ENCODE measurements around the gene TMEM223. TPM values are rescaled to one million over a fixed set of nuclear protein-coding genes. Genes with fewer than 3 reads are reported as not detected.
A peak's percentile ranks its signal among the peaks of the same experiment; 100 is the strongest.

Gene TMEM223
- total and polyA plus RNA-seq, 9 of the 15 experiments (the other 6 are each of a cell fraction or from before 2014, with no cell fraction given), result 5.9 to 34.5 (median 19.6) TPM

DNA sequence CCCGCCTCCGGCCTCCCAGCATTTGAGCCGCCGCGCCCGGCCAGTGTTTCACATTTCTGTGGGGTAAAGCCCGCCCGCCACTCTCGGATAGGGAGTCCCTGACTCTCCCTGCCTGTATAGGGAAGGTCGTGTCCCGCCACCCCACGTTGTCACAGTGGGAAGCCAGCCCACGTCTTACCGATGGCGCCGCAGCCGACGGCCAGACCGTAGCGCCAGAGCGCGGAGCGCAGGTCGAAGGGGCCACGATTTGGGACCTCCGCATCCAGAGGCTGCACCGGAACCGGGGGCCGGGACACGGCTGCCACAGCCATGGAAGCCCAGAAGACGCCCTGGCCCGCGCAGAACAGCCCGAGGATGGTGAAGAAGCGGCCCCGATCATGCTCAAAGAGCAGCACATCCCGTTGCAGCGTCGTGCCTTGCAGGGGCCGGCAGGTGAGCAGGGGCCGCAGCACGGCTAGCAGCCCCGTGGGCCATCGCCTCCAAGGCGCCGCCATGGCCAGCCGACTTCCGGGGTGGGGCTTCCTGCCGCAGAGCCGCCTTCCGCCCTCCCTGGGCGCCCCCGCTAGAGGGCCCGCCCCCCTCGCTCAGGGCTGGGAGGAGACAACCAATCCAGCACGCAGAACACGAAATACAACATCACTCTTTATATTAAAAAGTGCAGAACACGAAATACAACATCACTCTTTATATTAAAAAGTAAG lies at the start of gene TMEM223 (continued):
- TF ChIP-seq NR2C1 (IDR thresholded peaks at IDR 0.05), result no peak
- TF ChIP-seq NR2C1 (tag; IDR thresholded peaks at IDR 0.05), result no peak
- no peak for TF ChIP-seq ZNF766 (CRISPR knock-in tag; conservative IDR thresholded peaks at IDR 0.05)
- TF ChIP-seq, protein P1, sequence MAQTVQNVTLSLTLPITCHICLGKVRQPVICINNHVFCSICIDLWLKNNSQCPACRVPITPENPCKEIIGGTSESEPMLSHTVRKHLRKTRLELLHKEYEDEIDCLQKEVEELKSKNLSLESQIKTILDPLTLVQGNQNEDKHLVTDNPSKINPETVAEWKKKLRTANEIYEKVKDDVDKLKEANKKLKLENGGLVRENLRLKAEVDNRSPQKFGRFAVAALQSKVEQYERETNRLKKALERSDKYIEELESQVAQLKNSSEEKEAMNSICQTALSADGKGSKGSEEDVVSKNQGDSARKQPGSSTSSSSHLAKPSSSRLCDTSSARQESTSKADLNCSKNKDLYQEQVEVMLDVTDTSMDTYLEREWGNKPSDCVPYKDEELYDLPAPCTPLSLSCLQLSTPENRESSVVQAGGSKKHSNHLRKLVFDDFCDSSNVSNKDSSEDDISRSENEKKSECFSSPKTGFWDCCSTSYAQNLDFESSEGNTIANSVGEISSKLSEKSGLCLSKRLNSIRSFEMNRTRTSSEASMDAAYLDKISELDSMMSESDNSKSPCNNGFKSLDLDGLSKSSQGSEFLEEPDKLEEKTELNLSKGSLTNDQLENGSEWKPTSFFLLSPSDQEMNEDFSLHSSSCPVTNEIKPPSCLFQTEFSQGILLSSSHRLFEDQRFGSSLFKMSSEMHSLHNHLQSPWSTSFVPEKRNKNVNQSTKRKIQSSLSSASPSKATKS (CRISPR knock-in tag; IDR thresholded peaks at IDR 0.05), result peak; percentile 69; the same call in 1 of the 2 replicates
- no peak for TF ChIP-seq ZNF717 (CRISPR knock-in tag; IDR thresholded peaks at IDR 0.05)
- TF ChIP-seq TFAM (CRISPR knock-in tag; conservative IDR thresholded peaks at IDR 0.05), result no peak
- TF ChIP-seq, protein P2, sequence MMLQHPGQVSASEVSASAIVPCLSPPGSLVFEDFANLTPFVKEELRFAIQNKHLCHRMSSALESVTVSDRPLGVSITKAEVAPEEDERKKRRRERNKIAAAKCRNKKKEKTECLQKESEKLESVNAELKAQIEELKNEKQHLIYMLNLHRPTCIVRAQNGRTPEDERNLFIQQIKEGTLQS (IDR thresholded peaks at IDR 0.05), result no peak
- TF ChIP-seq, protein P2 (CRISPR knock-in tag; conservative IDR thresholded peaks at IDR 0.05), result no peak; the same call in 1 of the 2 replicates
- no peak for TF ChIP-seq RBM17 (IDR thresholded peaks at IDR 0.05; ENCODE audit: borderline replicate concordance, low read depth, low read length)
- TF ChIP-seq ZNF785 (CRISPR knock-in tag; IDR thresholded peaks at IDR 0.05), result no peak
- TF ChIP-seq CHD1 (IDR thresholded peaks at IDR 0.05; ENCODE audit: low read length), result peak; percentile 56
- no peak; the same call in 1 of the 2 replicates for TF ChIP-seq ESRRA (IDR thresholded peaks at IDR 0.05; ENCODE audit: borderline replicate concordance, low read depth)
- no peak for TF ChIP-seq HDAC6 (IDR thresholded peaks at IDR 0.05; ENCODE audit: low read depth, low read length)
- TF ChIP-seq, protein P3, sequence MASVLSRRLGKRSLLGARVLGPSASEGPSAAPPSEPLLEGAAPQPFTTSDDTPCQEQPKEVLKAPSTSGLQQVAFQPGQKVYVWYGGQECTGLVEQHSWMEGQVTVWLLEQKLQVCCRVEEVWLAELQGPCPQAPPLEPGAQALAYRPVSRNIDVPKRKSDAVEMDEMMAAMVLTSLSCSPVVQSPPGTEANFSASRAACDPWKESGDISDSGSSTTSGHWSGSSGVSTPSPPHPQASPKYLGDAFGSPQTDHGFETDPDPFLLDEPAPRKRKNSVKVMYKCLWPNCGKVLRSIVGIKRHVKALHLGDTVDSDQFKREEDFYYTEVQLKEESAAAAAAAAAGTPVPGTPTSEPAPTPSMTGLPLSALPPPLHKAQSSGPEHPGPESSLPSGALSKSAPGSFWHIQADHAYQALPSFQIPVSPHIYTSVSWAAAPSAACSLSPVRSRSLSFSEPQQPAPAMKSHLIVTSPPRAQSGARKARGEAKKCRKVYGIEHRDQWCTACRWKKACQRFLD (CRISPR knock-in tag; IDR thresholded peaks at IDR 0.05), result no peak
- TF ChIP-seq, protein P4, sequence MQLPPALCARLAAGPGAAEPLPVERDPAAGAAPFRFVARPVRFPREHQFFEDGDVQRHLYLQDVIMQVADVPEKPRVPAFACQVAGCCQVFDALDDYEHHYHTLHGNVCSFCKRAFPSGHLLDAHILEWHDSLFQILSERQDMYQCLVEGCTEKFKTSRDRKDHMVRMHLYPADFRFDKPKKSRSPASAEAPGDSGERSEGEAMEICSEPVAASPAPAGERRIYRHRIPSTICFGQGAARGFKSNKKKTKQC (CRISPR knock-in tag; IDR thresholded peaks at IDR 0.05), result peak; percentile 91
- TF ChIP-seq, protein P5, sequence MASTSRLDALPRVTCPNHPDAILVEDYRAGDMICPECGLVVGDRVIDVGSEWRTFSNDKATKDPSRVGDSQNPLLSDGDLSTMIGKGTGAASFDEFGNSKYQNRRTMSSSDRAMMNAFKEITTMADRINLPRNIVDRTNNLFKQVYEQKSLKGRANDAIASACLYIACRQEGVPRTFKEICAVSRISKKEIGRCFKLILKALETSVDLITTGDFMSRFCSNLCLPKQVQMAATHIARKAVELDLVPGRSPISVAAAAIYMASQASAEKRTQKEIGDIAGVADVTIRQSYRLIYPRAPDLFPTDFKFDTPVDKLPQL (IDR thresholded peaks at IDR 0.05; ENCODE audit: extremely low read depth, insufficient read length), result no peak
- TF ChIP-seq SPI1 (IDR thresholded peaks at IDR 0.05; ENCODE audit: borderline replicate concordance, low read depth, low read length), result 0 out of 2 replicates have a peak, but pooled peaks have one; percentile 17
- no peak for TF ChIP-seq HMG20B (CRISPR knock-in tag; IDR thresholded peaks at IDR 0.05)
- peak; percentile 86 for TF ChIP-seq C11orf30 (IDR thresholded peaks at IDR 0.05; ENCODE audit: low read depth)
- TF ChIP-seq ZFP30 (CRISPR knock-in tag; IDR thresholded peaks at IDR 0.05; ENCODE audit: borderline replicate concordance), result no peak
- TF ChIP-seq SNIP1 (IDR thresholded peaks at IDR 0.05; ENCODE audit: low read depth), result no peak
- TF ChIP-seq CREBBP (IDR thresholded peaks at IDR 0.05; ENCODE audit: low read depth, low read length), result no peak
- TF ChIP-seq, protein P6, sequence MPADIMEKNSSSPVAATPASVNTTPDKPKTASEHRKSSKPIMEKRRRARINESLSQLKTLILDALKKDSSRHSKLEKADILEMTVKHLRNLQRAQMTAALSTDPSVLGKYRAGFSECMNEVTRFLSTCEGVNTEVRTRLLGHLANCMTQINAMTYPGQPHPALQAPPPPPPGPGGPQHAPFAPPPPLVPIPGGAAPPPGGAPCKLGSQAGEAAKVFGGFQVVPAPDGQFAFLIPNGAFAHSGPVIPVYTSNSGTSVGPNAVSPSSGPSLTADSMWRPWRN (IDR thresholded peaks at IDR 0.05; ENCODE audit: low read depth), result no peak

All from K562 (cell line).